Measurements from ENCODE around the gene DECR2. TPM values are rescaled to one million over a fixed set of nuclear protein-coding genes. Genes with fewer than 3 reads are reported as not detected.
A peak's percentile ranks its signal among the peaks of the same experiment; 100 is the strongest.

The DECR2 gene
- total and polyA plus RNA-seq, 9 of the 15 experiments (the other 6 are each of a cell fraction or from before 2014, with no cell fraction given) = 1.0 to 31.9 (median 10.3) TPM

- TF ChIP-seq TFAP4 (CRISPR knock-in tag; IDR thresholded peaks at IDR 0.05; ENCODE audit: borderline replicate concordance) (peak; percentile 80), ARID1B (IDR thresholded peaks at IDR 0.05) (peak; percentile 73), ZNF3 (CRISPR knock-in tag; IDR thresholded peaks at IDR 0.05) (no peak), MAZ (CRISPR knock-in tag; conservative IDR thresholded peaks at IDR 0.05 in 1 of 2, IDR thresholded peaks at IDR 0.05 in 1 of 2) (peak in 1 of 2 experiments; percentile 52; a peak in 1 of 4 replicates), ZFX (CRISPR knock-in tag; IDR thresholded peaks at IDR 0.05) (peak; percentile 59; the same call in 1 of the 2 replicates), TEAD2 (tag; IDR thresholded peaks at IDR 0.05) (no peak), RBM17 (IDR thresholded peaks at IDR 0.05; ENCODE audit: borderline replicate concordance, low read depth, low read length) (no peak), NBN (IDR thresholded peaks at IDR 0.05; ENCODE audit: low read depth) (no peak), HDAC1 (IDR thresholded peaks at IDR 0.05) (peak in 1 of 2 experiments; percentile 60; a peak in 2 of 4 replicates)
These were observed 4.1 kb downstream of the DECR2 start (continued) for GRCh38 chr16:405548-406506.

Measured in K562 (cell line).